KMS-11 (cell line): ENCODE results near the gene PTPRN2.

Source experiments
- H2AFZ ChIP-seq: fragments of 200-600 bp; sonication (generic); 2 replicates; pipeline ENCODE4 v1.6.1; 2016; ENCODE audit warnings: antibody characterized with exemption, mixed run types, low read depth
- H3K27ac ChIP-seq: fragments of 200-600 bp; sonication (generic); 2 replicates; pipeline ENCODE4 v1.6.1; 2016; ENCODE audit warnings: mild to moderate bottlenecking, mixed run types
- H3K27me3 ChIP-seq: fragments of 200-600 bp; sonication (generic); 2 replicates; pipeline ENCODE4 v1.6.1; 2017; ENCODE audit warnings: mild to moderate bottlenecking, low read depth, mixed run types, moderate library complexity; ENCODE audit not compliant: insufficient read depth
- H3K36me3 ChIP-seq: fragments of 200-600 bp; sonication (generic); 2 replicates; pipeline ENCODE4 v1.6.1; 2017; ENCODE audit warnings: mild to moderate bottlenecking, mixed run types; ENCODE audit not compliant: insufficient read depth
- H3K4me1 ChIP-seq: fragments of 200-600 bp; sonication (generic); 2 replicates; pipeline ENCODE4 v1.6.1; 2016; ENCODE audit warnings: mild to moderate bottlenecking, low read depth, mixed run types; ENCODE audit not compliant: poor library complexity, severe bottlenecking
- H3K4me2 ChIP-seq: fragments of 200-600 bp; sonication (generic); 2 replicates; pipeline ENCODE4 v1.7.0; 2016; ENCODE audit warnings: mild to moderate bottlenecking, mixed run types
- H3K4me3 ChIP-seq: fragments of 200-600 bp; sonication (generic); IDR thresholded peaks from 2 replicates; pipeline ENCODE4 v1.6.1; 2017; ENCODE audit warnings: low read depth, low read length, mixed read lengths; ENCODE audit not compliant: insufficient read depth
- H3K79me2 ChIP-seq: fragments of 200-600 bp; sonication (generic); 2 replicates; pipeline ENCODE4 v1.6.1; 2016; ENCODE audit warnings: low read depth, mixed run types; ENCODE audit not compliant: insufficient read depth
- H3K9ac ChIP-seq: fragments of 200-600 bp; sonication (generic); 2 replicates; pipeline ENCODE4 v1.6.1; 2016; ENCODE audit warnings: mild to moderate bottlenecking, mixed run types
- H4K20me1 ChIP-seq: fragments of 200-600 bp; sonication (generic); 2 replicates; pipeline ENCODE4 v1.6.1; 2016; ENCODE audit warnings: mild to moderate bottlenecking, mixed run types; ENCODE audit not compliant: insufficient read depth
- TF ChIP-seq, protein P1 (sequence below): fragments of 200-600 bp; sonication (generic); conservative IDR thresholded peaks from 2 replicates; pipeline ENCODE4 v1.6.1; 2017; ENCODE audit warnings: low read depth, mild to moderate bottlenecking, antibody characterized with exemption, low read length, moderate library complexity, mixed read lengths

PTPRN2 gene

GRCh38 chr7:158393926-158394625 is 193.5 kb downstream of the PTPRN2 start:
- no peak overlapping the region for H3K4me2 ChIP-seq
- no peak overlapping the region for H3K9ac ChIP-seq
- TF ChIP-seq, protein P1, sequence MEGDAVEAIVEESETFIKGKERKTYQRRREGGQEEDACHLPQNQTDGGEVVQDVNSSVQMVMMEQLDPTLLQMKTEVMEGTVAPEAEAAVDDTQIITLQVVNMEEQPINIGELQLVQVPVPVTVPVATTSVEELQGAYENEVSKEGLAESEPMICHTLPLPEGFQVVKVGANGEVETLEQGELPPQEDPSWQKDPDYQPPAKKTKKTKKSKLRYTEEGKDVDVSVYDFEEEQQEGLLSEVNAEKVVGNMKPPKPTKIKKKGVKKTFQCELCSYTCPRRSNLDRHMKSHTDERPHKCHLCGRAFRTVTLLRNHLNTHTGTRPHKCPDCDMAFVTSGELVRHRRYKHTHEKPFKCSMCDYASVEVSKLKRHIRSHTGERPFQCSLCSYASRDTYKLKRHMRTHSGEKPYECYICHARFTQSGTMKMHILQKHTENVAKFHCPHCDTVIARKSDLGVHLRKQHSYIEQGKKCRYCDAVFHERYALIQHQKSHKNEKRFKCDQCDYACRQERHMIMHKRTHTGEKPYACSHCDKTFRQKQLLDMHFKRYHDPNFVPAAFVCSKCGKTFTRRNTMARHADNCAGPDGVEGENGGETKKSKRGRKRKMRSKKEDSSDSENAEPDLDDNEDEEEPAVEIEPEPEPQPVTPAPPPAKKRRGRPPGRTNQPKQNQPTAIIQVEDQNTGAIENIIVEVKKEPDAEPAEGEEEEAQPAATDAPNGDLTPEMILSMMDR = no peak
- H3K27ac ChIP-seq = no peak overlapping the region
- no peaks in the 10 kb centered on the region for H3K36me3 ChIP-seq
- H3K79me2 ChIP-seq = no peaks in the 10 kb centered on the region
- H3K4me1 ChIP-seq = no peaks in the 10 kb centered on the region
- H3K4me3 ChIP-seq = no peak overlapping the region
- no peaks in the 10 kb centered on the region for H4K20me1 ChIP-seq
- H2AFZ ChIP-seq = no peak overlapping the region
- peaks cover 17% of the 10 kb centered on the region; the same call in 1 of the 2 replicates for H3K27me3 ChIP-seq

- H3K4me3 ChIP-seq = no peak overlapping the region
- no peaks in the 10 kb centered on the region for H4K20me1 ChIP-seq
- TF ChIP-seq, protein P1 = no peak
- peaks cover 21% of the 10 kb centered on the region; the same call in 1 of the 2 replicates for H3K27me3 ChIP-seq
- no peaks in the 10 kb centered on the region for H3K79me2 ChIP-seq
- no peaks in the 10 kb centered on the region for H3K4me1 ChIP-seq
- no peak overlapping the region for H2AFZ ChIP-seq
- no peaks in the 10 kb centered on the region for H3K36me3 ChIP-seq
- no peak overlapping the region for H3K4me2 ChIP-seq
- H3K27ac ChIP-seq = no peak overlapping the region
- no peak overlapping the region for H3K9ac ChIP-seq
Observed at GRCh38 chr7:158392251-158392650, 195.4 kb downstream of the PTPRN2 start.

DNA sequence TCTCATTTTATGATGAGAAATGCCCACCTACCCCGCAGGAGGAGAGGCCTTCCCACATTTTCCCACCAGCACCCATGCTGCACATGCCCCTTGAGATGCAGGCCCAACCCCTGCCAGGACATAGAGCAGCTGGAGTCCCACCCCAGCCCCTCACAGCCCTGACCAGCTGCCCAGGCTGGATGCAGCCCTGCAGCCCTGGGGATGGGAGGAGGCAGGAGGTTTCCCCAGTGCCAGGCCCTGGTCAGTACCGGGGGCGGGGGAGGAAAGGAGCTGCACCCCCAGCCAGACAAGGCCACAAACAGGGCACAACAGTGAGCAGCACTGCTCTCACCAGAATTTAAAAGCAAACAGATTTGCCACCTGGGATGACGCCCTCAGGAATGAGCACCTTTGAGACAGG is 196.1 kb downstream of the PTPRN2 start:
- Histone ChIP-seq H2AFZ (no peak overlapping the region), H3K4me3 (no peak overlapping the region), H3K9ac (no peak overlapping the region), H3K27ac (no peak overlapping the region), H3K36me3 (no peaks in the 10 kb centered on the region), H3K79me2 (no peaks in the 10 kb centered on the region), H3K4me2 (no peak overlapping the region), H4K20me1 (no peaks in the 10 kb centered on the region), H3K4me1 (no peaks in the 10 kb centered on the region), H3K27me3 (peaks cover 21% of the 10 kb centered on the region; the same call in 1 of the 2 replicates)
- TF ChIP-seq, protein P1 = no peak

DNA sequence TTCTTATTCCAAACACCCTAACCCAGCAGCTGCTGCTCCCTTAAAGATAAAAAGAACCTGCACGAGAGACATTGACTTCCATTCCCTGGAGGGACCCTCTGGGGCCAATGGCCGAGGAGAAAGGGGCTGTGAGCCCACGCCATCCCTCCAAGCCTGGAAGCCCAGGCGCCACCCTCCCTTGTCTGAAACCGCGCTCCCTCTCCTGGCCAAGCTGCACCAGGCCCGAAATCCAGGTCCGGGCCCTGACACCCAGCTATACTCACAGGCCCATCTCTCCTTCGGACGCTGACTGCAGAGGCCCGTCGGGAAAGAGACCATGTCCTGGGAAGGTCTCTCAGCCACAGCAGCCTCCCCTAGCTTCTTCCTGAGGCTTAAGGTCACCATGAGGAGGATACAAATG is 196.5 kb downstream of the PTPRN2 start:
- H3K4me3 ChIP-seq = no peak overlapping the region
- H3K9ac ChIP-seq = no peak overlapping the region
- H3K4me2 ChIP-seq = no peak overlapping the region
- no peak overlapping the region for H3K27ac ChIP-seq
- H2AFZ ChIP-seq = no peak overlapping the region
- peaks cover 21% of the 10 kb centered on the region; the same call in 1 of the 2 replicates for H3K27me3 ChIP-seq
- TF ChIP-seq, protein P1 = no peak
- H3K36me3 ChIP-seq = no peaks in the 10 kb centered on the region
- no peaks in the 10 kb centered on the region for H3K4me1 ChIP-seq
- H3K79me2 ChIP-seq = no peaks in the 10 kb centered on the region
- H4K20me1 ChIP-seq = no peaks in the 10 kb centered on the region
